Endodermal cell (in vitro differentiated cells): ENCODE results near the gene SH3BP1. TPM values are rescaled to one million over a fixed set of nuclear protein-coding genes. Genes with fewer than 3 reads are reported as not detected.
A peak's percentile ranks its signal among the peaks of the same experiment; 100 is the strongest.

Source experiments
- DNase-seq: peaks from one replicate; pipeline ENCODE4 v3.0.0-alpha.2; 2017
- H3K27ac ChIP-seq: 2 replicates; pipeline ENCODE4 v1.5.1; 2013; ENCODE audit warnings: mild to moderate bottlenecking, low read depth, low read length, moderate library complexity
- H3K27me3 ChIP-seq: 2 replicates; pipeline ENCODE4 v1.6.1; 2013; ENCODE audit warnings: mild to moderate bottlenecking, low read length, moderate library complexity; ENCODE audit not compliant: insufficient read depth, control insufficient read depth, poor library complexity, severe bottlenecking
- H3K36me3 ChIP-seq: 2 replicates; pipeline ENCODE4 v1.7.0; 2013; ENCODE audit warnings: mild to moderate bottlenecking, low read length, moderate library complexity; ENCODE audit not compliant: control insufficient read depth, insufficient read depth
- H3K4me1 ChIP-seq: one replicate; pipeline ENCODE4 v1.7.0; 2013; ENCODE audit warnings: low read length; ENCODE audit not compliant: control insufficient read depth, insufficient read depth
- H3K4me3 ChIP-seq: 2 replicates; pipeline ENCODE4 v1.5.1; 2013; ENCODE audit warnings: mild to moderate bottlenecking, low read length, moderate library complexity
- H3K9ac ChIP-seq: 2 replicates; pipeline ENCODE4 v1.6.1; 2013; ENCODE audit warnings: mild to moderate bottlenecking, low read length, moderate library complexity; ENCODE audit not compliant: poor library complexity, severe bottlenecking; ENCODE audit errors: extremely low read depth
- H3K9me3 ChIP-seq: 2 replicates; pipeline ENCODE4 v1.6.1; 2013; ENCODE audit warnings: mild to moderate bottlenecking, low read length, moderate library complexity; ENCODE audit not compliant: control insufficient read depth
- H3K27ac Mint-ChIP-seq: 2 replicates; pipeline ENCODE4 v1.8.0; 2020; ENCODE audit warnings: mixed read lengths
- H3K27me3 Mint-ChIP-seq: 2 replicates; pipeline ENCODE4 v1.8.0; 2021; ENCODE audit warnings: mild to moderate bottlenecking, mixed read lengths; ENCODE audit not compliant: insufficient read depth
- H3K36me3 Mint-ChIP-seq: 2 replicates; pipeline ENCODE4 v1.8.0; 2020; ENCODE audit warnings: low read depth, mixed read lengths
- H3K4me1 Mint-ChIP-seq: 2 replicates; pipeline ENCODE4 v1.8.0; 2020; ENCODE audit warnings: mixed read lengths
- H3K4me3 Mint-ChIP-seq: 2 replicates; pipeline ENCODE4 v1.8.0; 2020; ENCODE audit warnings: mild to moderate bottlenecking, moderate library complexity, mixed read lengths
- H3K9me3 Mint-ChIP-seq: 2 replicates; pipeline ENCODE4 v1.8.0; 2020; ENCODE audit warnings: mild to moderate bottlenecking, mixed read lengths
- CTCF ChIP-seq: fragments of 200-600 bp; sonication (generic); conservative IDR thresholded peaks from 2 replicates; pipeline ENCODE4 v1.5.0; 2021; ENCODE audit warnings: antibody characterized with exemption, mild to moderate bottlenecking
- WGBS, 2 experiments: methylation state at CpG; one replicate each; pipeline versions ENCODE4 v1.1.5 to v1.1.7; 2013; ENCODE audit warnings: missing lambda C conversion rate in 2 of 2, mixed read lengths in 1 of 2; ENCODE audit not compliant: insufficient coverage in 1 of 2, insufficient read length in 1 of 2; 5-methylcytosine and 5-hydroxymethylcytosine counted together
- total RNA-seq, 2 donors: library from RNA; stranded (reverse); fragmentation: NEBNext Ultra II Directional in 1 of 2; extraction: Animal tissue kit (Norgen Biotek cat#: 25700) in 1 of 2; gene quantifications; 2 replicates in 1 of 2; 3 replicates in 1 of 2; pipeline ENCODE4 v1.2.1, GENCODE V29; 2021

Gene SH3BP1
- total RNA-seq, 2 donors from 2014 or later, result 37.7 to 38.6 TPM

DNA sequence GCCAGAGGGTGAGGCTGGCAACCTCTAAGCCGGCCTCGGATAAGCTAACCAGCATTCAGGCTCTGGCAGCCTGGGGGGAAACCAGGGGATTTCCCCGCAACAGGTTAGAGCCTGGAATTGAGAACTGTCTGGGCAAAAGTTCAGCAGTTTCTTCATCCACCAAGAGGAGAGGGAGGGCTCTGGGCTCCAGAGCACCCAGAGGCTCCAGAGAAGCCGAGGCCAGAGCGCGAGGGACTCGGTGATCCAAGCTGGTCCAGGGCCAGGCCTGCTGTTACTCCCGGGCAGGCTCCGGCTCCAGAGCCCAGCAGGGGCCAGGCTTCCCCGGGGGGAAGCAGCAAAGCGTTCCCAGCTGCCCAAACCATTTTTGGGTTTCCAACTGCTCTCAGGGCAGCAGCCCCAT, 13.3 kb upstream of the SH3BP1 start:
- no peak overlapping the region for H3K9ac ChIP-seq
- no peak overlapping the region for H3K27ac ChIP-seq
- Mint-ChIP-seq H3K4me3 (no peak overlapping the region), H3K4me1 (peaks cover 2% of the 10 kb centered on the region), H3K27me3 (no peaks in the 10 kb centered on the region), H3K36me3 (peaks cover 12% of the 10 kb centered on the region), H3K27ac (no peak overlapping the region), H3K9me3 (no peaks in the 10 kb centered on the region)
- H3K4me1 ChIP-seq, result no peaks in the 10 kb centered on the region
- no peak for DNase-seq
- H3K9me3 ChIP-seq, result no peaks in the 10 kb centered on the region
- no peaks in the 10 kb centered on the region for H3K27me3 ChIP-seq
- TF ChIP-seq CTCF, result no peak
- WGBS, 2 experiments, result 87 to 95% methylated on average over 9 to 11 of the region's 11 CpGs
- peaks cover 29% of the 10 kb centered on the region for H3K36me3 ChIP-seq
- H3K4me3 ChIP-seq, result no peak overlapping the region

DNA sequence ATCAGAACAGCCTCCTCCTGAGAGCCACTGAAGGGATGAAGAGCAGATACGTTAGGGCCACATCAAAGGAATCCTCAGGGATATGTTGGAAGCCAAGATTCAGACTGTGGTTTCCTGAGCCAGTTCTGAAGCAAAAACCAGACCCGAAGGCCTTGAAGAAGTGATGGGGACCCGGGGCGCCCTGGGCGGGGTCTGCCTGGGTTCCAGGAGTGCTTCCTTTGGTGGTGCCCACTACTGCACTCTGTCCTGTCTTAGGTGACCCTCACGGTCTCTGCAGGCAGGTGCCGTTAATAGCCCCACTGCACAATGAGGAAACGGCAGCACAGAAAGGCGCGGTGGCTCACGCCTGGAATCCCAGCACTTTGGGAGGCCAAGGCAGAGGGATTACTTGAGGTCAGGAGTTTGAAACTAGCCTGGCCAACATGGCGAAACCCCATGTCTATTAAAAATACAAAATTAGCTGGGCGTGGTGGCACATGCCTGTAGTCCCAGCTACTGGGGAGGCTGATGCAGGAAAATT, 12.9 kb upstream of the SH3BP1 start:
- no peaks in the 10 kb centered on the region for H3K4me1 ChIP-seq
- H3K9ac ChIP-seq, result no peak overlapping the region
- peak overlapping the region; percentile 52 for H3K27ac Mint-ChIP-seq

GRCh38 chr22:37627121-37627520, 12.3 kb upstream of the SH3BP1 start:
- WGBS, 2 experiments, result 87 to 91% methylated on average over 5 to 7 of the region's 7 CpGs
- Histone ChIP-seq H3K9me3 (no peaks in the 10 kb centered on the region), H3K27ac (no peak overlapping the region), H3K4me1 (no peaks in the 10 kb centered on the region), H3K9ac (no peak overlapping the region), H3K4me3 (no peak overlapping the region), H3K36me3 (peaks cover 30% of the 10 kb centered on the region), H3K27me3 (no peaks in the 10 kb centered on the region)
- no peak overlapping the region for H3K4me3 Mint-ChIP-seq
- H3K9me3 Mint-ChIP-seq, result no peaks in the 10 kb centered on the region
- no peak for DNase-seq
- peaks cover 2% of the 10 kb centered on the region for H3K4me1 Mint-ChIP-seq
- H3K27me3 Mint-ChIP-seq, result no peaks in the 10 kb centered on the region
- H3K27ac Mint-ChIP-seq, result peak overlapping the region; percentile 52
- TF ChIP-seq CTCF, result no peak
- H3K36me3 Mint-ChIP-seq, result peaks cover 12% of the 10 kb centered on the region

More for the DNA sequence above, 12.9 kb upstream of the SH3BP1 start:
- no peak overlapping the region for H3K27ac ChIP-seq
- Mint-ChIP-seq H3K4me1 (peaks cover 2% of the 10 kb centered on the region), H3K27me3 (no peaks in the 10 kb centered on the region), H3K4me3 (no peak overlapping the region), H3K36me3 (peaks cover 12% of the 10 kb centered on the region), H3K9me3 (no peaks in the 10 kb centered on the region)
- no peak overlapping the region for H3K4me3 ChIP-seq
- TF ChIP-seq CTCF, result no peak
- no peaks in the 10 kb centered on the region for H3K27me3 ChIP-seq
- H3K9me3 ChIP-seq, result no peaks in the 10 kb centered on the region
- H3K36me3 ChIP-seq, result peaks cover 29% of the 10 kb centered on the region
- 90 to 92% methylated on average over 13 of the region's 13 CpGs for WGBS, 2 experiments
- no peak for DNase-seq
